ENCODE data around the gene CRB3.

Gene CRB3

DNA sequence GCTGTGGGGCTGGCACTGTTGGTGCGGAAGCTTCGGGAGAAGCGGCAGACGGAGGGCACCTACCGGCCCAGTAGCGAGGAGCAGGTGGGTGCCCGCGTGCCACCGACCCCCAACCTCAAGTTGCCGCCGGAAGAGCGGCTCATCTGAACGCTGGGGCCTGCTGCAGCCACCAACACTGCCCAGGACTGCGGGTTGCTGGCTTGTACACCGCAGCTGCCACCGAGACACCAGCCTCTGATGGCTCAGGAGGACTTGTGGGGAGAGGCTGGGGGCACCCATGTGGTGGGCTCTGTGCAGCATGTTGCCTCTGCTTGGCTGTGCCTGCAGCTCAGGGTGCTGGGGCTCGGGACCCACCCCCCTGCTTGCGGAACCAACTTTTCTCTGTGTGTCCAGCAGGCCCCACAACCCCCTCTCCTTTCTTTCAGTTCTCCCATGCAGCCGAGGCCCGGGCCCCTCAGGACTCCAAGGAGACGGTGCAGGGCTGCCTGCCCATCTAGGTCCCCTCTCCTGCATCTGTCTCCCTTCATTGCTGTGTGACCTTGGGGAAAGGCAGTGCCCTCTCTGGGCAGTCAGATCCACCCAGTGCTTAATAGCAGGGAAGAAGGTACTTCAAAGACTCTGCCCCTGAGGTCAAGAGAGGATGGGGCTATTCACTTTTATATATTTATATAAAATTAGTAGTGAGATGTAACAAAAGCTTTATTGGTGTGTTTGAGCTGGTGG, 2.6 kb downstream of the CRB3 start:
- no peak for DNase-seq (ENCODE audit: low read depth)

DNA sequence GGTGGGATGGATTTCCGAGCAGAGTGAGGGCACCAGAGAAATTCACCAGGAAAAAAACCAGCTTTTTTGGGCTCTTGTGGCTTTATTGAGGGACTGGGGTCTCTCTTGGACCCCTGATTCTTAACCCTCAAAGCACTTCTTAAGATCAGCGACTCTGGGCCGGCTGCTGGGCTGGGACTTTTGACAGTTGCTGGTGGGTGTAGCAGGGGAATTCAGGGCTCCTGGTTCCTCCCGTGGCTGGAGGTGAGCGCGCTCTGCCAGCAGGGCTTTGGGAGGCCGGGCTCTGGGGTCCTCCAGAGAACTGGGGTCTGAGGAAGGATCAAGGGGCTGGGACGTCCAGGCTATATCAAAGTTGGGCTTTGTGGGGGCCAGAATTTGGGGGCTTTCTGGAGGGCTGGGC, 3.3 kb downstream of the CRB3 start:
- no peak for DNase-seq (ENCODE audit: low read depth)

DNA sequence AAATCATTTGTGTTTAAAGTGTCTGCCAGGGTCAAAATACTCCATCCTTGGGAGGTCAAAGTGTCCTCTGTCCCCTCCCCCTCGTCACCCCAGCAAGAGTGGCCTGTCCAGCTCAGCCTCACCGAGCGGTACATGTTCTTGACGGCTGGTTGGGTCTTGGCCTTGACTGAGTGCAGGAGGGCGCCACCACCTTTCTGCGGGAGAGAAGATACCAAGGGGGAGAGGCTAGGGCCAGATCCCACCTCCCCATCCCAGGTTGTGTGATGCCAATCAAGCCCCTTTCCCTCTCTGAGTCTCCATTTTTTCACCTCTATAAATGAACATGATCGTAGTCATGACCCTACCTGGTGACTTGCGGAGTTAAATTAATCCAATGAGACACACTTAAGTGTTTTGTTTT, 6.1 kb downstream of the CRB3 start:
- DNase-seq (ENCODE audit: low read depth): no peak

DNA sequence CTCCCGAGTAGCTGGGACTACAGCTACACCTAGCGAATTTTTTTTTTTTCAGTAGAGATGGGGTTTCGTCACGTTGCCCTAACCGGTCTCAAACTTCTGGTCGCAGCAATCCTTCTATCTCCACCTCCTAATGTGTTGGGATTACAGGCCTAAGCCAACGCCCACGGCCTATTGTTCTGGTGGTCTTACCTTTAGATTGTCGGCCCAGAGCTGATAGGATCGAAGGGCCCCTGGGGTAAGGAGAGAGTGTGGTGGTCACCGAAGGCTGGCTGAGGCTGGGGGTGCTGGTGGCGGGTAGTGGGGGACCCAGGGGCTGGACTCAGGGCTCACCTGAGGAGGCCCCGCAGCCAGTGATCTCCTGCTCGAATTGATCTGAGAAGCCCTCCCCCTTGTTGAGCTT, 7.0 kb downstream of the CRB3 start:
- no peak for DNase-seq (ENCODE audit: low read depth)

DNA sequence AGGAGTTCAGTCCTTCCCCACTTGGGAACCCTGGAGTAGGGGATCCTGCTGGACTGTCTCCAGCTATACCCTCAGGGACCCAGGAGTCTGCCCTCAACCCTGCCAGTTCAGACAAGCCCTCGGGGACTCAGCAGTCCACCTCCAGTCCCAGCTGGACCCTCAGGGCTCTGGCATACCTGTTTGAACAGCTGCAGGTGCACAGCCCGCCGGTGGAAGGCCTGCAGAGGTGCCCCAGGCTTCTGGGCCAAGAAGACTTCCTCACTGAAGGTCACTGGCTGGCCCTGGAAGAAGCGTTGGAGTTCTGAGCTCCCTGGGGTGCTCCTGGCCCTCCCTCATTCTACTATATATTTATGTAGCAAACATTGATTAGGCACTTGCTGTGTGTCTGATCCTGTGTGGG, 8.6 kb downstream of the CRB3 start:
- no peak for DNase-seq (ENCODE audit: low read depth)

DNA sequence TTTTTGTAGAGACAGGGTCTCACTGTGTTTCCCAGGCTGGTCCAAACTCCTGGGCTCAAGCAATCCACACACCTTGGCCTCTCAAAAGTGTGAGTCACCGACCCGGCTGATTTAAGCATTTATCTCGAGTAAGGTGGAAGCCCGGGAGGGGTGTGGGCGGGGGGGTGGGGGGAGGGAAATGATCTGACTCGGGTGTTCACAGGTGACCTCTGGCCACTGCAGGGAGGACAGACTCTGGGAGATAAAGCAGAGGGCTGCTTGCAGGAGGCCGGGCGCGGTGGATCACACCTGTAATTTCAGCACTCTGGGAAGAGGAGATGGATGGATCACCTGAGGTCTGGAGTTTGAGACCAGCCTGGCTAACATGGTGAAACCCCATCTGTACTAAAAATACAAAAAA, 9.6 kb downstream of the CRB3 start:
- no peak for DNase-seq (ENCODE audit: low read depth)

DNA sequence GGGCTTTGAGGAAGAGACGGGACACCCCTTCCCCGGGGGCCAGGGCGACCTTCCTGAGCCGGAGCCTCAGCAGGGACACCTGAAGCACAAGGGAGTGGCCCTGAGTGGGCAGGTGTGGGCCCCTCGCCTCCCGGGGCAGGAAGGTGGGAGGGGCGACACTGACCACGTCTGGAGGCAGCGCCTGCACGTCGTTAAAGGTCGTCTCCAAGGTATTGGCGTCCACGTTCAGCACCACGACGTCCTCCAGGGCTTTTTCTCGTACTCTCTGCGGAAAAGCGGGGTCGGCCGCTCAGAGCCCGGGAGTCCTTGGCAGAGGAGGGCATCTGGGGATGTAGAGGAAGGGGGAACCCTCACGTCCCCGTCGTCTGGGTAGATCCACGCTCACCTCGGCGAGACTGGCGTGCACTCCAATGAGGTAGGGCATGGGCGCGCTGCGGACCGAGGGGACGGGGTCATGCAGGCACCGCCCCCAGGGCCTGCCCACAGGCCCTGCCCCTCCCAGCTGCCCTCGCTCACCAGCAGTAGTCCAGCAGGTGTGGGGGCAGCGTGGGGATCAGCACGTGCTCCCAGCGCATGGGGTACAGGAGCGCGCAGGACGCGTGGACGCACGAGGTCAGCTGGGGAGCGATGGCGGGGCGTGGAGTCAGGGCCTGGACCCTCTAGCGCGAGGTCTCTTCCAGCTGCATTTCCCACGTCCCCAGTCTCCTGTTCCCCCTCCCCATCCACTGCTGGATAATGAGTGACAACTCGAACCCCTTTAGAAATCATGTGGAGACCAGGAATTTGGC, 11.4 kb downstream of the CRB3 start:
- DNase-seq (ENCODE audit: low read depth): no peak

DNA sequence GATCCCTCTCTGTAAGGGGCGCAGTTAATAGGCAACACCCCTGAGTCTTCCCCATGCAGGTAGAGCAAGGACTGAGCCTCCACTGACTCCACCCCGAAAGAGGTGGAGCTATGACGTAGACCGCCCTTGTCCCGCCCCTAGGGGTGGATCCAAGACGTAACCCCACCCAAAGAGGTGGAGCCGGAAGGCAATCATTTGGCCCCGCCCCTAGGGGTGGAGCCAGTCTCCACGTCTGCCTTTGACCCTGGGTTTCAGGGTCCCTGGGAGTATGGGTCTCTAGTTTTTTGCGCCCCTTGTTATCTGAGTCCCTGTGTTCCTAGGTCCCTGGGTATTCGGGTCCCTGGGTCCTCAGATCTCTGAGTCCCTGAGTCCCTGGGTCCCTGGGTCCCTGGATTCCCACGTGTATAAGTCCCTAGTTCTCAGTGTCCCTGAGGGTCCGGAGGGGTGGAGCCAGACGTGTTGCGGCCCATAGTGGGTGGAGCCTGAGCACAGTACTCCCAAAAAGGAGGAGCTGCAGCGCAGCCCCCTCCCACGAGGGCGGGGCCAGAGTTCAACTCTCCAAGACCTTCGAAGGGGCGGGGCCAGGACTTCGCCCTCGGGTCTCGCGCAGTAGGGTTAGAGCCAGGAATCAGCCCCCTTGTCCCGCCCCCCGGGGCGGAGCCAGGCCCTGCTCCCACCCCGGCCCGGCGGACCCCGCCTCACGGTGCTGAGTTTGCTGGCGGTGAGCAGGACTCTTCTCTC, 12.3 kb downstream of the CRB3 start:
- DNase-seq (ENCODE audit: low read depth): no peak

DNA sequence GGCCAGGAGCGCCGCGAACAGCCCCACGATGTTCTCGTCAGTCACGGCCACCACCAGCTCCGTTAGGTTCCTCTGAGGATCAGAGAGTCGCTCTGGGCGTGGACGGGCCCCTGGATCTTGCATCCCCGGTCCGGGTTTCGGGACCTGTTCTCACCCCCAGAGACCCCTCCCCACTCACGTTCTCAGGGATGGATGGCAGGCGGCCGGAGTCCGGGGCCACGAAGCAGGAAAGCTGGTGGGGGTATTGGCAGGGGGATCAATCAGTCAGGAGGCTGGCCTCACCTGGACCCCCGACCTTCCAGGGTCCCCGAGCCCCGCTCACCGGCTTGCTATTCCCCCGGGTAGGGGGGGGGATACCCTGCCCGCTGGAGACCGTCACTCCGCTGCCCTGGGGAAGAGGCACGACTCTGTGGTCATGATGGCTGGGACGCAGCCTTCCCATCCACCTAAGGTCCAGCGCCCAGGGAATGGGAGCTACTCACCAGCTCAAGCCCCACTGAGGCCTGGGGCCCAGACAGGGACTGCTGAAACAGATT, 12.9 kb downstream of the CRB3 start:
- no peak for DNase-seq (ENCODE audit: low read depth)

DNA sequence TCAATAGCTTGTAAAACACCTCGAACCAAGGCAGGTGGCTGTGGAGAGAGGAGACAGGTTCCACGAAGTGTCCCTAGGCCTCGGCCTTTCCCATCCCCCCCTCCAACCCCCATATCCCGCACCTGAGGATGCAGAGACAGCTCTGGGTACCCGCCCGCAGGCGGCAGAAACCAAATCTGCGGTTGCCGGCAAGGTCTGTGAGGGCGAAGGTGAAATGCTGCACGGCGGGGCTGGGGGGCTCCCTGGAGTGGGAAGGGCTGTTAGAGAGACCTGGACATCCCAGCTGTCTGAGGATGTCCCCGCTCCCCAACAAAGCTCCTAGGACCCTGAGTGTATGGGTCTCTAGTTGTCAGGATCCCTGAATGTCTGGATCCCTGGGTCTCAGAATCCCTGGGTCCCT, 14.7 kb downstream of the CRB3 start:
- no peak for DNase-seq (ENCODE audit: low read depth)

DNA sequence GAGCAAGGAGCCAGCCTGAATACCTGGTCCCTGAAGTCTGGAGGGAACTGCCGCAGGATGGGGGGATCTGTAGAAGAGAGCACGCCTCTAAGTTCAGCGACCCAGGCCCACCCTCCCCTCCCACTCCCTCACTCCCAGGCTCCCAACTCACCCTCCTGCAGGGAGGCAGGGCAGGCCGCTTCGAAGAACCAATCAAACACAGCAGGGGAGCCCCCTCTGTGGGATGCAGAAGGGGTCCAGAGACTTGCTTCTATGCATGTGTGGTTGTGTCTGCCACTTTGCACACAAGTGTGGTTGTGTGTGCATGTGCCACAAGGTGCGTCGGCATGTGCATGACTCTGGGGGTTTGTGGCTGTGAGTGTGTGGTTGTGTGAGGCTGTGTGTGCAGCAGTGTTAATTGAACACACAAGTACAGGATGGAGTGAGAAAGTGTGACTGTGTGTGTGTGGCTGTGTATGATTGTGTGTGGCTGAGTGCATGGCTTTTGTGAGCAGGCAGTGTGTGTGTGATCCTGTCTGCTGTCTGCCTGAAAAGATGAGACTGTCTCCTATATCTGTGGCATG, 15.8 kb downstream of the CRB3 start:
- no peak for DNase-seq (ENCODE audit: low read depth)

DNA sequence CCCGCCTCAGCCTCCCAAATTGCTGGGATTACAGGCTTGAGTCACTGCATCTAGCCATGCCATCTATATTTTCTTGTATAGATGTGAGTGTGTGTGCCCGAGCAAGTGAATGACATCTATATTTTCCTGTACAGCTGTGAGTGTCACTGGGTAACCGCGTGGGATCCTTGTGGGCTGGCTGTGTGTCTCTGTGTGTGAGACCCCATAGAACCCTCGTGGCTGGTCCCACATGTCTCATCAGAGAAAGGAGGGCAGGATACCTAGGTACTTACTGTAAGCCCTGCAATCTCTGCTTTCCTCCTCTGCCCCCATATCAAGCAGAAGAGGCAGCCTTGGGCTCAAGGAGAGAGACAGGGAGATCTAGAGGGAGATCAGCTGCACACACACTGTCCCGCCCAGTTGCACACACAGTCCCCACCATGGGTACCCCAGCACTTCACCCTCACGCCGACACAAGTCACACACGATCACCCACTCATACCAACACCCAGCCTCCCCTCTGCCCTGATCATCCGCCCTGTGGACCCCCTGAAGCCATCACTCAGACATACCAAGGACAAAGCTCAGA, 16.9 kb downstream of the CRB3 start:
- no peak for DNase-seq (ENCODE audit: low read depth)

DNA sequence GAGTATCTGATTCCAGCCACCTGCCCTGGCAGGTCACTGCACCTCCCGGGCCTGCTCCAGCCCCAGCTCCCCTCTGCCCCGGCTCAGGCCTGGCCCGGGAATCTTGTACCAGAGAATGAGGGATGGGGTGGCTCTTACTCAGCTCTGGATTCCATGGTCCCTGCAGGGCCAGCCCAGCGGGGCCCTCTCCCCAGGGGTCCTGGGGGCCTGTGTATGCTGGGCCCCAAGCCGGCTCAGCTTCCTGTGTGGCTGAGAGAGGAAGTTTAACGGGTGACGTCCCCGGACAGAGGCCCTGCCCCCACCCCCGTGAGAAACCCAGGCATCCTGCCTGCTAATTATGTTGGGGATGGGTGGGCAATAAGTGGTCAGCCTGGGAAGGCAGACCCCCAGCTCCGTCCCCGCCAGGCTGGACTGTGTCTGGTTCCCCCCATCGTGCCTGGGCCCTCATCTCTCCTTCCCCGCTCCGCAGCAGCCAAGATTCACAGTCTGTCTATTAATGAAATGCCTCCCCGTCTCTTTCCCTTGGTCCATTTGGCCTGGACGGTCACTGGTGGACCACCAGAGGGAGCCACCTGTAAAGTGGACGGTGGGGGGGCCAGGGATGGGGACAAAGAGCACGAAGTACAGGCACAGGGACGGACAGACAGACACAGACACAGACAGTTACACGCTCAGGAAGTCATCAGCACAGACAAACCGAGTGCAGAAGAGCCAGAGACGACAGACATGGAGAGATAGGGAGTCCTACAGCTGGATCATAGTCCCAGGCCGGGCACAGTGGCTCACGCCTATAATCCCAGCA, 17.7 kb downstream of the CRB3 start, which contains the start of gene DENND1C:
DENND1C (minus strand) TSS at position 247 of the 802 bp plus-strand sequence; CDS start at position 155, 92 bp downstream.
- no peak for DNase-seq (ENCODE audit: low read depth)

DNA sequence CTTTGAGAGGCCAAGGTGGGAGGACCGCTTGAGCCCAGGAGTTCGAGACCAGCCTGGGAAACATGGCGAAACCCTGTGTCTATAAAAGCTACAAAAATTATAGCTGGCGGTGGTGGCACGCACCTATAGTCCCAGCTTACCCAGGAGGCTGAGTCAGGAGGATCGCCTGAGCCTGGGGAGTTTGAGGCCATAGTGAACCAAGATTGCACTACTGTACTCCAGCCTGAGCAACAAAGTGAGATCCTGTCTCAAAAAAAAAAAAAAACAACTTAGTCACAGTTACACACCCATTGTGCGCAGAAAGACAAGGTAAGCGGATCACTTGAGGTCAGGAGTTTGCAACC, 18.2 kb downstream of the CRB3 start:
- no peak for DNase-seq (ENCODE audit: low read depth)

DNA sequence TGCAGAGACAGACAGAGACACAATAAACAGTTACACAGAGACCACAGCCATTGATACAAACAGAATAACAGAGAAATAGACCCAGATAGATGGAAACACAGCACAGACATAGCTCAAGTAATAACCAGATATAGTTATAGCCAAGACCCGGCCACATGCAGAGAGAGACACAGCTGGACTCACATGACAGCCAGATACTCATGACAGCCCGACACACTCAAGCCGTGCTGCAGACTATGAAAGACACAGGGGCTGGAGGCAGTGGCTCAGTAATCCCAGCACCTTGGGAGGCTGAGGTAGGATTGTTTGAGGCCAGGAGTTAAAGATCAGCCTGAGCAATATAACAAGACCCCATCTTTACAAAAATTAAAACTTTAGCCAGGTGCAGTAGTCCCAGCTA, 19.2 kb downstream of the CRB3 start:
- DNase-seq (ENCODE audit: low read depth): no peak

DNA sequence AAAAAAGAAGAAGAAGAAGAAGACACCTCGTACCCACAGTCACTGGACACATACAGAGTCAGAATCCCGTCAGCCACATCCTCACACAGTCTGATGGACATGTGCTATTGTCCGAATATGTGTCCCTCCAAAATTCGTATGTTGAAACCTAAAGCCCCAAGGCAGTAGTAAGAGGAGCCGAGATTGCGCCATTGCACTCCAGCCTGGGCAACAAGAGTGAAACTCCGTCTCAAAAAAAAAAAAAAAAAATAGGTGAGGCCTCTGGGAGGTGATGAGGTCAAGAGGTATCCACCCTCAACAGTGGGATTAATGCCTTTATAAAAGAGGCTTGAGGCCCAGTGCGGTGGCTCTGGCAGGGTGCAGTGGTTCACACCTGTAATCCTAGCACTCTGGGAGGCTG, 20.2 kb downstream of the CRB3 start:
- DNase-seq (ENCODE audit: low read depth): no peak

DNA sequence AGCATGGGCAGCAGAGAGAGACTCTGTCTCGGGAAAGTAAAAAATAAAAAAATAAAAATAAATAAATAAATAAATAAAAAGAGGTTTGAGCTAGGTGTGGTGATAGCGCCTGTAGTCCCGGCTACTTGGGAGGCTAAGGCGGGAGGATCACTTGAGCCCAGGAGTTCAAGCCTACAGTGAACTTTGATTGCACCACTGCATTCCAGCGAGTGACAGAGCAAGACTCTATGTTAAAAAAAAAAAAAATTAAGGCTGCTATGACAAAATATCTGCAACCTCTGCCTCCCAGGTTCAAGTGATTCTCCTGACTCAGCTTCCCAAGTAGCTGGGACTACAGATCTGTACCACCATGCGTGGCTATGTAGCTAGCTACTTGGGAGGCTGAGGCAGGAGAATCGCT, 20.8 kb downstream of the CRB3 start:
- no peak for DNase-seq (ENCODE audit: low read depth)

DNA sequence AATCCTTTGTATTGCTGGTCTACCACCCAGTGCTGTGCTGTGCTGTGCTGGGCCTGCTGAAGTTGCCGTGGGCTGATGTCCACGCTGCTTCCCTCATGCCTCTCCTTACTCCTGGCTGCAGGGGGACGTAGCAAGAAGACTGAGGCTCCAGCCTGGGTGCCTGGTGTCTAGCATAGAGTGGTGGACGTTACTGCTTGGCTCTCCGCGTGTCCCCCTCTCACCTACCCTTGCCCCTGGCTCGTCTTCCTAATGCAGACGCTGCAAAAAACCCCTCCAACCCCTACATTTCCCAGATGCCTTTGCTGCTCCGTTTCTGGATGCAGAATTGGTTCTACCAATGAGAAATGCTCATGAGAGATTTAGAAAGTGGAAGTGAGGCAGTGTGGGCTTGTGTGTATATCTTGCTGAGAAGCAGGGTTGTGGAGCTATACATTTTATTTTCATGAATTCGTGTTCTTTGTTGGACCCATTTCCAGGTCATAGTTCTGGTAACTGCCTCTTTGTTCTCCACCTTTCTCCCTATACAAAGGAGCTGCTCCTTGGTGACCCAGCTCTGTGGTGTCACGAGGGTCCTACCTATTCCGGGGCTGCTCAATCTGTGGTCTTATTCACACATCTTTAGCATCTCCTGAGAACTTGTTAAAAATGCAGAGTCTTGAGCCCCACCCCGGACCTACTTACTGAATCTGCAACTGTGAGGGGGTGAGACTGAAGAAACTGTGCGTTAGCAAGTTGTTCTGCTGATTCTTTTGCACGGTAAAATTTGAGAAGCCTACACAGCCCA, 25.4 kb downstream of the CRB3 start:
- DNase-seq (ENCODE audit: low read depth): no peak

DNA sequence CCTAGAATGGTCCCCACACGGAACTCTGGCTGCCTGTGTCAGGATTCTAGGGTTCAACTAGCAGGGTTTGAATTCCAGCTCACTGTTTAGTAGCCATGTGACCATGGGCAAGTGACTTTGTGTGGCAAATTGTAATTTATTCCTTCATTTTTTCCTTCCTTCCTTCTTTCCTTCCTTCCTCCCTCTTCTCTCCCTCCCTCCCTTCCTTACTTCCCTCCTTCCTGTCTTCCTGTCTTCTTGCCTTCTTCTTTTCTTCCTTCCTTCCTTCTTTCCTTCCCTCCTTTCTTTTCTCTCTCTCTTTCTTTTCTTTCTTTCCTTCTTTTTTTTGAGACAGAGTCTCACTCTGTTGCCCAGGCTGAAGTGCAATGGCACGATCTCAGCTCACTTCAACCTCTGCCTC, 26.1 kb downstream of the CRB3 start:
- DNase-seq (ENCODE audit: low read depth): no peak

DNA sequence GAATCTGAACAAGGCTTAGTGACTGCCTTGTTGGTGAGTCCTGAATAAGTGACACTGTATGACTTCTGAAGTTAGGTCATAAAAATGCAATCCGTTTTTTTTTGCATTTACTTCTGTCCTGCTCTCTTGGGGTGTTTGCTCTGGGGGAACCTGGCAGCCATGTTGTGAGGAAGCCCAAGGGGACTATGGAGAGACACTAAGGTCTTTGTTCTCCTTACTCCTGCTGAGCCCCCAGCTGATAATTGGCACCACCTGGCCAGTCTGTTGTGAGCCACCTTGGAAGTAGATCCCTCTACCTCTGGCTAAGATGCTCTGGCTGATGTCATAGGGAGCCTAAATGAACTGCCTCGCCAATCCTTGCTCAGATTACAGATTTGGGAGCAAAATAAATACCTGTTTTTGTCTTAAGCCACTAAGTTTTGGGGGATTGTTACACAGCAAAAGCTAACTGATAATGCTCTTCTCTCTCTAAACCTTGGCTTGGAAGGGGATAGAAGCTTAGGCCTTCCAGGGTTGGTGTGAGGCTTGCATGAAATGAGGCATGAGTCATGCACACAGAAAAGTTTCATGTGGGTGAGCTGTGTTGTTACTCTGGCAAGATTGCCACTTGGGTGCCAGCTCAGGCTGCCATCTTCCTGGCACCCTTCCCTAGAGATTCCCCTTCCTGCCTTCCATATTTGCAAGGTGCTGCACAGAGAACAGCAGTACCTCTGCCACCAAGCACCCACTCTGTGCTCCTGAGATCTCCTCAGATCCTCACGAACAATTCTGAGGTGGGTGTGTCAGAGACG, 27.9 kb downstream of the CRB3 start:
- DNase-seq (ENCODE audit: low read depth): no peak
